Measurements from ENCODE around the gene PITX1. TPM values are rescaled to one million over a fixed set of nuclear protein-coding genes. Genes with fewer than 3 reads are reported as not detected.

PITX1 gene
- total and polyA plus RNA-seq, 2 donors (not counting 3 experiments of a cell fraction or from before 2014, with no cell fraction given): 0.48 to 6.0 TPM

DNA sequence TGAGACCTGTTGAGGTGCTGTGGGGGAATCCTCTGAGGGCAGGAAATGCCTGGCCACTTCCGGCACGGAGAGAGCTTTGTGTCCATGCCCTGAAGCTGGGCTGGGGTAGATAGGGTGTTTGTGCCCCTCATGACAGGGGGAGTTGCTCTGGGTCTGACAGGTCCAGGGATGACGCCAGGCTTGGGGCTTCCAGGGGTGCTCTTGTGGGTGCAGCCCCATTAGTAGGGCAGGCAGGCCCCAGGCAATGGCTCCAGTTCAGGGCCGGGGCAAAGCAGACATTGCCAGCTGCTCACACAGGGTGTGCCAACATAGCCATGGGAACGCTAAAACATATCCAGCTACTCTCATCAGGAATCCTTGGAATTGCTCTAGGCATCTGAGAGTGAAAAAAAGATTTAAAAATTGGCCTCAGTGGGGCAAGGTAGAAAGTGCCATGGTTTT is 21.1 kb downstream of the PITX1 start:
- Histone ChIP-seq H3K4me3 (replicated peaks in 1 of 3; ENCODE audit: insufficient read depth in 1 of 3, low read depth in 1 of 3, low read length in 3 of 3) (no peak overlapping the region), H3K4me2 (ENCODE audit: insufficient read depth, low read length) (no peak overlapping the region), H3K36me3 (ENCODE audit: control insufficient read depth in 2 of 2, extremely low read depth in 1 of 2, insufficient read depth in 2 of 2, low read length in 2 of 2) (no peaks in the 10 kb centered on the region), H3K9me3 (replicated peaks; ENCODE audit: control insufficient read depth, insufficient read depth, low read length) (no peaks in the 10 kb centered on the region), H3K27me3 (ENCODE audit: control insufficient read depth in 2 of 2, insufficient read depth in 2 of 2, low read length in 2 of 2) (no peaks in the 10 kb centered on the region), H2AFZ (ENCODE audit: low read depth, low read length) (no peak overlapping the region), H4K20me1 (replicated peaks; ENCODE audit: control insufficient read depth, extremely low read depth, insufficient read depth, low read length) (no peaks in the 10 kb centered on the region), H3K9ac (replicated peaks; ENCODE audit: extremely low read depth, insufficient read depth, low read length) (no peak overlapping the region), H3K4me1 (ENCODE audit: control insufficient read depth, extremely low read depth, insufficient read depth, low read length) (no peaks in the 10 kb centered on the region), H3K9me1 (replicated peaks; ENCODE audit: control insufficient read depth, extremely low read depth, insufficient read depth, low read length) (no peaks in the 10 kb centered on the region), H3K27ac (ENCODE audit: insufficient read depth, low read depth, low read length) (no peak overlapping the region), H3K79me2 (ENCODE audit: control insufficient read depth, insufficient read depth, low read length) (no peaks in the 10 kb centered on the region)
- FAIRE-seq (no peak), DNase-seq (ENCODE audit: low read depth, low spot score) (no peak)
- POLR2A ChIA-PET: no interaction called here
- intact Hi-C loops (cut with micrococcal nuclease) (no loop called here), dilution Hi-C loops (cut with MboI; ENCODE audit: extremely low pct_ligation_motif_present, low sequenced_read_pairs) (no loop called here)
- BruUV-seq (replicated peaks): no TSS peak
- TF ChIP-seq POLR2AphosphoS5 (IDR thresholded peaks at IDR 0.05; ENCODE audit: insufficient read depth, low read depth, low read length) (no peak), CTCF (IDR thresholded peaks at IDR 0.05; ENCODE audit: extremely low read depth in 1 of 2, insufficient read depth in 1 of 2, low read depth in 1 of 2, low read length in 2 of 2) (no peak)
- TF ChIP-seq, protein P1, sequence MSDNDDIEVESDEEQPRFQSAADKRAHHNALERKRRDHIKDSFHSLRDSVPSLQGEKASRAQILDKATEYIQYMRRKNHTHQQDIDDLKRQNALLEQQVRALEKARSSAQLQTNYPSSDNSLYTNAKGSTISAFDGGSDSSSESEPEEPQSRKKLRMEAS (IDR thresholded peaks at IDR 0.05; ENCODE audit: insufficient read depth, insufficient read length): no peak
- CTCF ChIA-PET: interaction anchor here (1.4 kb wide), 1 partner anchor 12 kb away, joined by 3 read pairs; no protein-coding TSS in a partner anchor

GRCh38 chr5:135012033-135012588 is 21.9 kb downstream of the PITX1 start:
- Histone ChIP-seq H3K9ac (replicated peaks; ENCODE audit: extremely low read depth, insufficient read depth, low read length) (no peak overlapping the region), H3K9me1 (replicated peaks; ENCODE audit: control insufficient read depth, extremely low read depth, insufficient read depth, low read length) (no peaks in the 10 kb centered on the region), H2AFZ (ENCODE audit: low read depth, low read length) (no peak overlapping the region), H3K4me3 (replicated peaks in 1 of 3; ENCODE audit: insufficient read depth in 1 of 3, low read depth in 1 of 3, low read length in 3 of 3) (no peak overlapping the region), H3K27me3 (ENCODE audit: control insufficient read depth in 2 of 2, insufficient read depth in 2 of 2, low read length in 2 of 2) (no peaks in the 10 kb centered on the region), H3K4me2 (ENCODE audit: insufficient read depth, low read length) (no peak overlapping the region), H3K79me2 (ENCODE audit: control insufficient read depth, insufficient read depth, low read length) (no peaks in the 10 kb centered on the region), H3K36me3 (ENCODE audit: control insufficient read depth in 2 of 2, extremely low read depth in 1 of 2, insufficient read depth in 2 of 2, low read length in 2 of 2) (no peaks in the 10 kb centered on the region), H4K20me1 (replicated peaks; ENCODE audit: control insufficient read depth, extremely low read depth, insufficient read depth, low read length) (no peaks in the 10 kb centered on the region), H3K4me1 (ENCODE audit: control insufficient read depth, extremely low read depth, insufficient read depth, low read length) (no peaks in the 10 kb centered on the region), H3K27ac (ENCODE audit: insufficient read depth, low read depth, low read length) (no peak overlapping the region), H3K9me3 (replicated peaks; ENCODE audit: control insufficient read depth, insufficient read depth, low read length) (no peaks in the 10 kb centered on the region)
- intact Hi-C loops (cut with micrococcal nuclease) (no loop called here), dilution Hi-C loops (cut with MboI; ENCODE audit: extremely low pct_ligation_motif_present, low sequenced_read_pairs) (no loop called here)
- no peak for DNase-seq (ENCODE audit: low read depth, low spot score)
- TF ChIP-seq, protein P1 (IDR thresholded peaks at IDR 0.05; ENCODE audit: insufficient read depth, insufficient read length): no peak
- no peak for TF ChIP-seq FOS (IDR thresholded peaks at IDR 0.05; ENCODE audit: borderline replicate concordance, insufficient read depth, low read length)
- FAIRE-seq: no peak
- ChIA-PET POLR2A (no interaction called here), CTCF (no interaction called here)
- no TSS peak for BruUV-seq (replicated peaks)
